CD4-positive, alpha-beta T cell treated with Interleukin-21 for 1 hour (primary cell): ENCODE measurements around the gene LRRC23.

ENCODE experiments used
- DNase-seq: peaks from one replicate; pipeline ENCODE4 v3.0.0-alpha.2; 2020

LRRC23 gene

GRCh38 chr12:6927379-6928021, 22.9 kb downstream of the LRRC23 start, which contains the start of gene ATN1:
ATN1 (plus strand) TSS chr12:6927959; CDS start chr12:6934002, 6,043 bp downstream.
- peak; percentile 57 for DNase-seq

- DNase-seq, result no peak
These were observed 23.5 kb downstream of the LRRC23 start for GRCh38 chr12:6928022-6928702.

GRCh38 chr12:6928703-6929407, 24.2 kb downstream of the LRRC23 start:
- DNase-seq, result no peak

GRCh38 chr12:6929466-6930452, 25.1 kb downstream of the LRRC23 start:
- no peak for DNase-seq

GRCh38 chr12:6932766-6933165, 28.1 kb downstream of the LRRC23 start:
- DNase-seq, result no peak

GRCh38 chr12:6934110-6934509, 29.5 kb downstream of the LRRC23 start:
- DNase-seq, result no peak

DNA sequence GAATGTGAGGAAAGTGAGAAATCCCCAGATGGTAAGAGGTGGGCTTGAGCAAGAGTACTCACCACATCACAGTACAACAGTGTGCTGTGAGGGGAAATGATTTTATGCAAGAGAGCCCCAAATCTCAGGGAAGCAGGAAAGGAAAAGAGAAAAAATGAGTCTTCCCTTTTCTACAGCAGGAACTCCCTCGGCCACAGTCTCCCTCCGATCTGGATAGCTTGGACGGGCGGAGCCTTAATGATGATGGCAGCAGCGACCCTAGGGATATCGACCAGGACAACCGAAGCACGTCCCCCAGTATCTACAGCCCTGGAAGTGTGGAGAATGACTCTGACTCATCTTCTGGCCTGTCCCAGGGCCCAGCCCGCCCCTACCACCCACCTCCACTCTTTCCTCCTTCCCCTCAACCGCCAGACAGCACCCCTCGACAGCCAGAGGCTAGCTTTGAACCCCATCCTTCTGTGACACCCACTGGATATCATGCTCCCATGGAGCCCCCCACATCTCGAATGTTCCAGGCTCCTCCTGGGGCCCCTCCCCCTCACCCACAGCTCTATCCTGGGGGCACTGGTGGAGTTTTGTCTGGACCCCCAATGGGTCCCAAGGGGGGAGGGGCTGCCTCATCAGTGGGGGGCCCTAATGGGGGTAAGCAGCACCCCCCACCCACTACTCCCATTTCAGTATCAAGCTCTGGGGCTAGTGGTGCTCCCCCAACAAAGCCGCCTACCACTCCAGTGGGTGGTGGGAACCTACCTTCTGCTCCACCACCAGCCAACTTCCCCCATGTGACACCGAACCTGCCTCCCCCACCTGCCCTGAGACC, 31.0 kb downstream of the LRRC23 start:
- DNase-seq, result no peak

DNA sequence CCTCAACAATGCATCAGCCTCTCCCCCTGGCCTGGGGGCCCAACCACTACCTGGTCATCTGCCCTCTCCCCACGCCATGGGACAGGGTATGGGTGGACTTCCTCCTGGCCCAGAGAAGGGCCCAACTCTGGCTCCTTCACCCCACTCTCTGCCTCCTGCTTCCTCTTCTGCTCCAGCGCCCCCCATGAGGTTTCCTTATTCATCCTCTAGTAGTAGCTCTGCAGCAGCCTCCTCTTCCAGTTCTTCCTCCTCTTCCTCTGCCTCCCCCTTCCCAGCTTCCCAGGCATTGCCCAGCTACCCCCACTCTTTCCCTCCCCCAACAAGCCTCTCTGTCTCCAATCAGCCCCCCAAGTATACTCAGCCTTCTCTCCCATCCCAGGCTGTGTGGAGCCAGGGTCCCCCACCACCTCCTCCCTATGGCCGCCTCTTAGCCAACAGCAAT, 31.6 kb downstream of the LRRC23 start:
- DNase-seq, result no peak

DNA sequence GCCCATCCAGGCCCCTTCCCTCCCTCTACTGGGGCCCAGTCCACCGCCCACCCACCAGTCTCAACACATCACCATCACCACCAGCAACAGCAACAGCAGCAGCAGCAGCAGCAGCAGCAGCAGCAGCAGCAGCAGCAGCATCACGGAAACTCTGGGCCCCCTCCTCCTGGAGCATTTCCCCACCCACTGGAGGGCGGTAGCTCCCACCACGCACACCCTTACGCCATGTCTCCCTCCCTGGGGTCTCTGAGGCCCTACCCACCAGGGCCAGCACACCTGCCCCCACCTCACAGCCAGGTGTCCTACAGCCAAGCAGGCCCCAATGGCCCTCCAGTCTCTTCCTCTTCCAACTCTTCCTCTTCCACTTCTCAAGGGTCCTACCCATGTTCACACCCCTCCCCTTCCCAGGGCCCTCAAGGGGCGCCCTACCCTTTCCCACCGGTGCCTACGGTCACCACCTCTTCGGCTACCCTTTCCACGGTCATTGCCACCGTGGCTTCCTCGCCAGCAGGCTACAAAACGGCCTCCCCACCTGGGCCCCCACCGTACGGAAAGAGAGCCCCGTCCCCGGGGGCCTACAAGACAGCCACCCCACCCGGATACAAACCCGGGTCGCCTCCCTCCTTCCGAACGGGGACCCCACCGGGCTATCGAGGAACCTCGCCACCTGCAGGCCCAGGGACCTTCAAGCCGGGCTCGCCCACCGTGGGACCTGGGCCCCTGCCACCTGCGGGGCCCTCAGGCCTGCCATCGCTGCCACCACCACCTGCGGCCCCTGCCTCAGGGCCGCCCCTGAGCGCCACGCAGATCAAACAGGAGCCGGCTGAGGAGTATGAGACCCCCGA, 32.2 kb downstream of the LRRC23 start:
- peak; percentile 58 for DNase-seq

DNA sequence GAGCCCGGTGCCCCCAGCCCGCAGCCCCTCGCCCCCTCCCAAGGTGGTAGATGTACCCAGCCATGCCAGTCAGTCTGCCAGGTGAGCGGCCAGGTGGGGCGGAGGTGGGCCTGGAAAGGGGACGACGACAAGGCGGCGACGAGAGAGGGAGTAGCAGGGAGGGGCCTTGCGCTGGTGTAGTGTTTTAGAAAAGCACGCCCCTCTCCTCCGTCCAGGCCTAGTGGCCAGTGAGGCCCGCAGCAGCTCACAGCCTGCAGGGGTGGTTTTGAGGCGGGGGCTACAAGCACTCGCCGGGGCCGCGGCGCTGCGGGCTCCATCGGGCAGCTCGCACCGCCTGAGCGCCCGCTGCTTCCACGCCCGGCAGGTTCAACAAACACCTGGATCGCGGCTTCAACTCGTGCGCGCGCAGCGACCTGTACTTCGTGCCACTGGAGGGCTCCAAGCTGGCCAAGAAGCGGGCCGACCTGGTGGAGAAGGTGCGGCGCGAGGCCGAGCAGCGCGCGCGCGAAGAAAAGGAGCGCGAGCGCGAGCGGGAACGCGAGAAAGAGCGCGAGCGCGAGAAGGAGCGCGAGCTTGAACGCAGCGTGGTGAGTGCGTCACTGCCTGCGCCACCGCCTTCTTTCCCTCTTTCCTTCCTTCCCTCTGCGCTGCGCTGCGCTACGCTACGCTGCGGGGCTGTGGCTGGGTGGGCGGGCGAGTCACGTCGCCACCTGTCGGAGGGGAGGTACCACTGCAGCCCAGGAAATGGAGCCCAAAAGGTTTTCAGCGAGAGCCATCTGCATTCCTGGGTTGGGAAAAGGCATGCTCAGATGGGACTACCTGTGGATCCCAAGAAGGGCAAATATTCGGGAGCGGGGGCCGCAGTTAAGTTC, 33.1 kb downstream of the LRRC23 start:
- peak; percentile 95 for DNase-seq

DNA sequence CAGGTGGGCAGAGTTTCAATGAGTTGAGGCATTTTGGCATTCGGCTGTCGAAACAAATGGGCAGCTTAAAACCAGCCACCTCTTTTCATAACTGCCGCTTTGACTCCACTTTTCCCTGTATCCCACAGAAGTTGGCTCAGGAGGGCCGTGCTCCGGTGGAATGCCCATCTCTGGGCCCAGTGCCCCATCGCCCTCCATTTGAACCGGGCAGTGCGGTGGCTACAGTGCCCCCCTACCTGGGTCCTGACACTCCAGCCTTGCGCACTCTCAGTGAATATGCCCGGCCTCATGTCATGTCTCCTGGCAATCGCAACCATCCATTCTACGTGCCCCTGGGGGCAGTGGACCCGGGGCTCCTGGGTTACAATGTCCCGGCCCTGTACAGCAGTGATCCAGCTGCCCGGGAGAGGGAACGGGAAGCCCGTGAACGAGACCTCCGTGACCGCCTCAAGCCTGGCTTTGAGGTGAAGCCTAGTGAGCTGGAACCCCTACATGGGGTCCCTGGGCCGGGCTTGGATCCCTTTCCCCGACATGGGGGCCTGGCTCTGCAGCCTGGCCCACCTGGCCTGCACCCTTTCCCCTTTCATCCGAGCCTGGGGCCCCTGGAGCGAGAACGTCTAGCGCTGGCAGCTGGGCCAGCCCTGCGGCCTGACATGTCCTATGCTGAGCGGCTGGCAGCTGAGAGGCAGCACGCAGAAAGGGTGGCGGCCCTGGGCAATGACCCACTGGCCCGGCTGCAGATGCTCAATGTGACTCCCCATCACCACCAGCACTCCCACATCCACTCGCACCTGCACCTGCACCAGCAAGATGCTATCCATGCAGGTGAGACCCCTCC, 34.0 kb downstream of the LRRC23 start:
- no peak for DNase-seq

DNA sequence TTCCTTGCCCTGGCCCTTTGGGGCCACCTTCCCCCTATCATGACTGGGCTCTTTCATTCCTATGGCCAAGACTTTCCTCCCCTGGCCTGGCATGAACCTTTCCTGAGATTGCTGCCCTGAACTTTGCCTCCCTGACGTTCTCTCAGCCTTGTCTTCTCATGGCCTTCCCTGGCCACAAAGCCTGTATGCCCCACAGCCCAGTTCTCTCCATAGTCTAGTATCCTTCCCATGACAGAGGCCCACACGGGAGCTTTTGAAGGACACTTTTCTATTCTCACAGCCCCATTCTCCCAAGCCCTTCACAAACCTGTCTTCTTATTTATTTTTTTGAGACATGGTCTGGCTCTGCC, 34.5 kb downstream of the LRRC23 start:
- no peak for DNase-seq

DNA sequence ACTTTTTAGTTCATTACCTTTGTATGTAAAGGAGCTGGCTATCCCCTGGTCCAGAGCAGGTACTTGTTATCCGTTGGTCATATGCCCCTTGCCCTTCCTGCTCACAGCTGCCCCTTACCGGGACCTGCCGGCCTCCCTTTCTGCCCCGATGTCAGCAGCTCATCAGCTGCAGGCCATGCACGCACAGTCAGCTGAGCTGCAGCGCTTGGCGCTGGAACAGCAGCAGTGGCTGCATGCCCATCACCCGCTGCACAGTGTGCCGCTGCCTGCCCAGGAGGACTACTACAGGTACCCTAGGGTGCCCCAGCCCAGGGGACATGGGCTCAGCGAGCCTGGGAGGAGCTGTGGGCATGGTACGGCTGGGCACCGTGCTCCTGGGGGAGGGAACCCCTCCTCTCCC, 36.6 kb downstream of the LRRC23 start:
- DNase-seq, result no peak

DNA sequence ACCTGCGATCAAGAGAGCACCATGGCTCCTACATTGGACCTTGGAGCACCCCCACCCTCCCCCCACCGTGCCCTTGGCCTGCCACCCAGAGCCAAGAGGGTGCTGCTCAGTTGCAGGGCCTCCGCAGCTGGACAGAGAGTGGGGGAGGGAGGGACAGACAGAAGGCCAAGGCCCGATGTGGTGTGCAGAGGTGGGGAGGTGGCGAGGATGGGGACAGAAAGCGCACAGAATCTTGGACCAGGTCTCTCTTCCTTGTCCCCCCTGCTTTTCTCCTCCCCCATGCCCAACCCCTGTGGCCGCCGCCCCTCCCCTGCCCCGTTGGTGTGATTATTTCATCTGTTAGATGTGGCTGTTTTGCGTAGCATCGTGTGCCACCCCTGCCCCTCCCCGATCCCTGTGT, 37.2 kb downstream of the LRRC23 start:
- DNase-seq, result no peak

DNA sequence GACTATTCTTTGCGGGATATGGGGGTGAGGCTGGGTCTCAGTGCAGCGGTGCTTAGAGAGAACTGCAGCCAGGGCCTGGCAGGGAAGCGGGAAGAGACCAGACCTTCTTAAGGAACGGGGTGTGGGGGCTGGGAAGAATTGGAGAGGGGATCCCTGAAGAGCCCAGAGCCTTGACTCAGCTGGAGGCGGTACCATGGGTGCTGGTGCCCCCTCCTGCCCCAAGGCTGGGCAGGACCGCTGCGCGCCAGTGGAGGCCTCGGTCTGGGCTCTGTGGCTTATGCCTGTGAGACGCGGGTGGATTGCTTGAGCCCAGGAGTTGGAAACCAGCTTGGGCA, 37.7 kb downstream of the LRRC23 start:
- no peak for DNase-seq

GRCh38 chr12:6943389-6943721, 38.7 kb downstream of the LRRC23 start:
- DNase-seq, result peak; percentile 93

GRCh38 chr12:6943722-6944380, 39.2 kb downstream of the LRRC23 start, which contains the start of the genes C12orf57 and RNU7-1:
C12orf57 (plus strand) TSS chr12:6944022; CDS start chr12:6944122, 100 bp downstream.
RNU7-1 (plus strand) TSS chr12:6943816.
- peak; percentile 90 for DNase-seq
